HepG2 (cell line): ENCODE results near the gene NCBP3. TPM values are rescaled to one million over a fixed set of nuclear protein-coding genes. Genes with fewer than 3 reads are reported as not detected.

ENCODE experiments used
- ATAC-seq: fragments of 200-7000 bp; cut with Tn5 transposase; 3 replicates; pipeline ENCODE4 v1.9.1; 2020; ENCODE audit warnings: mild to moderate bottlenecking, moderate library complexity
- BruUV-seq: library from RNA; stranded (reverse); fragments of 400-500 nt; replicated peaks from 2 replicates; lab custom pipeline; 2021; lab: Mats Ljungman, UMichigan
- CTCF ChIA-PET: fragments of 300-600 bp; formaldehyde crosslinking; extraction: SDS; loops from one replicate; lab custom pipeline; 2021; ENCODE audit warnings: low total read pairs, inconsistent platforms, low intra/inter-chr PET ratio; lab: Yijun Ruan, JAX
- POLR2A ChIA-PET: fragments of 350-600 bp; sonication (Branson Sonifier 250); formaldehyde crosslinking; loops from one replicate; lab custom pipeline; 2020; ENCODE audit warnings: antibody characterized with exemption, inconsistent platforms; lab: Yijun Ruan, JAX
- DNase-seq: peaks from one replicate; pipeline ENCODE4 v3.0.0-alpha.2; 2015; ENCODE audit warnings: low spot score
- FAIRE-seq: peaks from 3 replicates; lab custom pipeline; 2011; peaks lifted over from hg19 to GRCh38; lab: Jason Lieb, UNC
- H2AFZ ChIP-seq: one replicate; pipeline ENCODE4 v1.6.1; 2011; ENCODE audit warnings: low read length, inconsistent platforms
- H3K27ac ChIP-seq: fragments of 300-600 bp; 3 replicates; pipeline ENCODE4 v1.8.0; 2011; ENCODE audit warnings: mixed run types, mild to moderate bottlenecking, mixed read lengths, low read length, inconsistent platforms; ENCODE audit not compliant: insufficient read depth; ENCODE audit errors: extremely low read length
- H3K27me3 ChIP-seq, 2 experiments: fragments of 200-600 bp in 1 of 2; 2 replicates in 1 of 2; 3 replicates in 1 of 2; pipeline versions ENCODE4 v1.6.0 to v1.8.0; 2011; ENCODE audit warnings: low read length in 2 of 2, mild to moderate bottlenecking in 2 of 2, moderate library complexity in 2 of 2, inconsistent platforms in 1 of 2; ENCODE audit not compliant: insufficient read depth in 2 of 2, control insufficient read depth in 1 of 2
- H3K36me3 ChIP-seq, 2 experiments: fragments of 200-600 bp in 1 of 2; replicated peaks in 1 of 2; 2 replicates in 1 of 2; 3 replicates in 1 of 2; pipeline versions ENCODE4 v1.5.1 to v1.8.0; 2011; ENCODE audit warnings: low read length in 2 of 2, inconsistent platforms in 1 of 2; ENCODE audit not compliant: insufficient read depth in 2 of 2, control insufficient read depth in 1 of 2
- H3K4me1 ChIP-seq: 2 replicates; pipeline ENCODE4 v1.5.1; 2012; ENCODE audit warnings: low read length, inconsistent platforms; ENCODE audit not compliant: insufficient read depth
- H3K4me2 ChIP-seq: 2 replicates; pipeline ENCODE4 v1.6.0; 2011; ENCODE audit warnings: low read depth, low read length, inconsistent platforms
- H3K4me3 ChIP-seq, 3 experiments: fragments of 200-600 bp in 1 of 3; sonication (generic), shearing (Covaris generic) in 1 of 3; replicated peaks in 1 of 3; 2 replicates each; pipeline ENCODE4 v1.5.1; 2011 to 2016; ENCODE audit warnings: low read length in 3 of 3, inconsistent platforms in 2 of 3, low read depth in 2 of 3, mild to moderate bottlenecking in 2 of 3, control low read depth in 1 of 3, mixed read lengths in 1 of 3; ENCODE audit not compliant: insufficient read depth in 1 of 3
- H3K79me2 ChIP-seq: one replicate; pipeline ENCODE4 v1.6.1; 2011; ENCODE audit warnings: low read length, inconsistent platforms; ENCODE audit not compliant: insufficient read depth
- H3K9ac ChIP-seq: 2 replicates; pipeline ENCODE4 v1.6.0; 2011; ENCODE audit warnings: mild to moderate bottlenecking, low read depth, low read length, inconsistent platforms; ENCODE audit not compliant: insufficient read depth
- H3K9me3 ChIP-seq: 2 replicates; pipeline ENCODE4 v1.5.1; 2012; ENCODE audit warnings: mild to moderate bottlenecking, low read length
- H4K20me1 ChIP-seq: 2 replicates; pipeline ENCODE4 v1.6.0; 2011; ENCODE audit warnings: inconsistent platforms, mild to moderate bottlenecking, low read length, moderate library complexity; ENCODE audit not compliant: insufficient read depth
- AGO2 ChIP-seq: fragments of 200-400 bp; formaldehyde crosslinking; optimal IDR thresholded peaks from 2 replicates; pipeline ENCODE3; 2017; ENCODE audit warnings: mild to moderate bottlenecking, low read depth, low read length, moderate library complexity
- FOSL2 ChIP-seq: sonication (generic); formaldehyde crosslinking; IDR thresholded peaks from 2 replicates; pipeline ENCODE4 v1.4.0; 2020; ENCODE audit warnings: missing genetic modification reagents
- JUND ChIP-seq: sonication (generic); formaldehyde crosslinking; IDR thresholded peaks from 2 replicates; pipeline ENCODE4 v1.8.0; 2022; ENCODE audit warnings: mild to moderate bottlenecking, missing genetic modification reagents
- KDM5B ChIP-seq: sonication (generic); formaldehyde crosslinking; IDR thresholded peaks from 2 replicates; pipeline ENCODE4 v1.4.0; 2020; ENCODE audit warnings: missing genetic modification reagents, mild to moderate bottlenecking, borderline replicate concordance
- MIER2 ChIP-seq: IDR thresholded peaks from 2 replicates; pipeline ENCODE4 v1.6.1; 2016; ENCODE audit warnings: missing biosample characterization, missing genetic modification reagents
- POLR2AphosphoS2 ChIP-seq: IDR thresholded peaks from 2 replicates; pipeline ENCODE4 v1.6.1; 2011; ENCODE audit warnings: low read depth, low read length, improper control_type of control experiment
- ZBTB3 ChIP-seq: sonication (generic); formaldehyde crosslinking; IDR thresholded peaks from 2 replicates; pipeline ENCODE4 v1.4.0; 2020; ENCODE audit warnings: low read depth, mild to moderate bottlenecking, moderate library complexity, missing genetic modification reagents, borderline replicate concordance
- ZNF343 ChIP-seq: sonication (generic); formaldehyde crosslinking; IDR thresholded peaks from 2 replicates; pipeline ENCODE4 v1.4.0; 2020; ENCODE audit warnings: mild to moderate bottlenecking, missing genetic modification reagents
- ZNF382 ChIP-seq: sonication (generic); formaldehyde crosslinking; IDR thresholded peaks from 2 replicates; pipeline ENCODE4 v1.5.0; 2020; ENCODE audit warnings: missing genetic modification reagents, mild to moderate bottlenecking, borderline replicate concordance
- WGBS: methylation state at CpG from one replicate; pipeline ENCODE4 v1.1.6; 2017; ENCODE audit warnings: low lambda C conversion rate; 5-methylcytosine and 5-hydroxymethylcytosine counted together
- in situ Hi-C: cut with HindIII; loops from 2 replicates; pipeline ENCODE4 v1.10.0; 2017; ENCODE audit warnings: low pct_unique_long_range_greater_than_20kb; ENCODE audit not compliant: extremely low pct_ligation_motif_present
- intact Hi-C: fragments of 100-400 bp; cut with micrococcal nuclease; formaldehyde crosslinking; loops from one replicate; pipeline ENCODE4 v1.10.0; 2022; ENCODE audit not compliant: unreplicated experiment
- polyA plus RNA-seq, 8 experiments: library from polyadenylated mRNA; depleted of rRNA in 3 of 8; stranded (reverse) in 7 of 8; unstranded in 1 of 8; fragments of >200 nt; fragmentation: Illumina TruSeq in 4 of 8; extraction: Trizol in 4 of 8; gene quantifications; 2 replicates each; pipeline versions ENCODE4 v1.2.1 to v1.2.3, GENCODE V29; 2011 to 2016; ENCODE audit warnings: low read depth in 4 of 8, missing spikeins in 1 of 8, mixed read lengths in 1 of 8; ENCODE audit not compliant: insufficient read depth in 1 of 8
- total RNA-seq, 5 experiments: library from RNA; depleted of rRNA; stranded (reverse); fragments of >200 nt; fragmentation: Illumina TruSeq; extraction: Trizol; gene quantifications; 2 replicates each; pipeline ENCODE4 v1.2.3, GENCODE V29; 2016; ENCODE audit warnings: low read depth in 1 of 5
- TF ChIP-seq, protein P1 (sequence below): sonication (generic); formaldehyde crosslinking; IDR thresholded peaks from 2 replicates; pipeline ENCODE4 v1.9.0; 2021; ENCODE audit warnings: missing genetic modification reagents, mild to moderate bottlenecking, borderline replicate concordance
- TF ChIP-seq, protein P2 (sequence below): sonication (generic); formaldehyde crosslinking; IDR thresholded peaks from 2 replicates; pipeline ENCODE4 v1.5.0; 2020; ENCODE audit warnings: mild to moderate bottlenecking, missing genetic modification reagents

The NCBP3 gene
- total and polyA plus RNA-seq, 2 of the 13 experiments (the other 11 are each of a cell fraction or from before 2014, with no cell fraction given) = 19.5 to 24.8 TPM

DNA sequence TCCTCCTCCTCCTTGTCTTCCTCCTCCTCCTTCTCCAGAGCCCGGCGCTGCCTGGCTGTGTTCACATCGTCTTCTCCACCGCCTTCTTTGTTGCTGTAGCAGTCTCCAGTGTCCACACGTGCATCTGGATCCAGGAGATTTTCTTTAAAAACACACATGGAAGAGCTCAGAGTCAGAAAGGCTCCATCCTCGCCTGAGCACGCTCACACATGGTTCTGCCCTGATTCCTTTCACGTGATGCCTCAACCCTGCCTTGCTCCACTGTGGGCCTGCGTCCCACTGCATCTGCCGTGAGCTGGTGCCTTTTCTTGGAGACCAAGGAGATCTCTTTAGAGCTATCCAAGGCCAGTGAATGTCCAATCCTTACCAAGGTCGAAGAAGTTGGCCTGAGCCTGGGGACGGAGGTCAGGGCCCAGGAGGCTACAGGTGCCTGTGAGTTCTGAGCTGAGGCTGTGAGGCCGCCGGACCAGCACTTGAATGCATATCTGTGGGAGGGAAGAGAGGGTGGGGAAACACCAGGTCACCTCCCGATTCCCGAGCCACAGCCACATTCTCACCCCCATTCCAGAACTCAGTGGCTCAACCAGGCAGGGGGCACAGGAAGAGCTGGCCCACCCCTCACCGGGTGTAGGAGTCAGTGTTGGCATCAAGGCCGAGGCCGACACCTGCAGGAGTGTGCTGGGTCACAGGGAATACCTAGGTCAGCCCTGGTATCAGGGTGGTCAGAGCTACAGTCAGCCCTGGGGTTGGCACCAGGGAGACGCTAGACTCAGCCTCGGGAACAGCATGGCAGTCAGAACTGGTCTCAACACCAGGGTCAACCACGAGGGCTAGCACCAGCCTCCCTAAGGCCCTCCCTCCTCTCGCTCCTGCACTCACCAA is 84.8 kb downstream of the NCBP3 start:
- FAIRE-seq (no peak), ATAC-seq (peak; percentile 16; the same call in 1 of the 3 replicates), DNase-seq (no peak)
- BruUV-seq = no TSS peak
- Histone ChIP-seq H2AFZ (no peak overlapping the region), H3K27ac (no peak overlapping the region), H3K4me1 (peaks cover 49% of the 10 kb centered on the region), H3K9me3 (peaks cover 5% of the 10 kb centered on the region; the same call in 1 of the 2 replicates), H3K79me2 (no peaks in the 10 kb centered on the region), H3K4me3 (no peak overlapping the region), H3K36me3 (no peaks in the 10 kb centered on the region), H3K27me3 (no peaks in the 10 kb centered on the region), H3K4me2 (no peak overlapping the region), H3K9ac (no peak overlapping the region), H4K20me1 (no peaks in the 10 kb centered on the region)
- whole genome bisulfite sequencing = 74% methylated on average over 14 of the region's 23 CpGs
- ChIA-PET CTCF (no interaction called here), POLR2A (interaction anchor here (1.0 kb wide), 1 partner anchor 44 kb away, joined by 3 read pairs; no protein-coding TSS in a partner anchor)
- intact Hi-C loops = no loop called here
- in situ Hi-C loops = no loop called here
- no peak for TF ChIP-seq POLR2AphosphoS2
- no peak for TF ChIP-seq AGO2
- TF ChIP-seq FOSL2 (CRISPR knock-in tag) = no peak
- TF ChIP-seq, protein P1, sequence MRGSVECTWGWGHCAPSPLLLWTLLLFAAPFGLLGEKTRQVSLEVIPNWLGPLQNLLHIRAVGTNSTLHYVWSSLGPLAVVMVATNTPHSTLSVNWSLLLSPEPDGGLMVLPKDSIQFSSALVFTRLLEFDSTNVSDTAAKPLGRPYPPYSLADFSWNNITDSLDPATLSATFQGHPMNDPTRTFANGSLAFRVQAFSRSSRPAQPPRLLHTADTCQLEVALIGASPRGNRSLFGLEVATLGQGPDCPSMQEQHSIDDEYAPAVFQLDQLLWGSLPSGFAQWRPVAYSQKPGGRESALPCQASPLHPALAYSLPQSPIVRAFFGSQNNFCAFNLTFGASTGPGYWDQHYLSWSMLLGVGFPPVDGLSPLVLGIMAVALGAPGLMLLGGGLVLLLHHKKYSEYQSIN (CRISPR knock-in tag) = no peak
- TF ChIP-seq, protein P2, sequence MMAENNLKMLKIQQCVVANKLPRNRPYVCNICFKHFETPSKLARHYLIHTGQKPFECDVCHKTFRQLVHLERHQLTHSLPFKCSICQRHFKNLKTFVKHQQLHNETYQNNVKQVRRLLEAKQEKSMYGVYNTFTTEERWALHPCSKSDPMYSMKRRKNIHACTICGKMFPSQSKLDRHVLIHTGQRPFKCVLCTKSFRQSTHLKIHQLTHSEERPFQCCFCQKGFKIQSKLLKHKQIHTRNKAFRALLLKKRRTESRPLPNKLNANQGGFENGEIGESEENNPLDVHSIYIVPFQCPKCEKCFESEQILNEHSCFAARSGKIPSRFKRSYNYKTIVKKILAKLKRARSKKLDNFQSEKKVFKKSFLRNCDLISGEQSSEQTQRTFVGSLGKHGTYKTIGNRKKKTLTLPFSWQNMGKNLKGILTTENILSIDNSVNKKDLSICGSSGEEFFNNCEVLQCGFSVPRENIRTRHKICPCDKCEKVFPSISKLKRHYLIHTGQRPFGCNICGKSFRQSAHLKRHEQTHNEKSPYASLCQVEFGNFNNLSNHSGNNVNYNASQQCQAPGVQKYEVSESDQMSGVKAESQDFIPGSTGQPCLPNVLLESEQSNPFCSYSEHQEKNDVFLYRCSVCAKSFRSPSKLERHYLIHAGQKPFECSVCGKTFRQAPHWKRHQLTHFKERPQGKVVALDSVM (CRISPR knock-in tag) = 0 out of 2 replicates have a peak, but pooled peaks have one; percentile 24
- no peak for TF ChIP-seq ZNF382
- no peak for TF ChIP-seq ZNF343 (CRISPR knock-in tag)
- TF ChIP-seq ZBTB3 (CRISPR knock-in tag) = no peak
- no peak for TF ChIP-seq JUND (CRISPR knock-in tag)
- TF ChIP-seq KDM5B (CRISPR knock-in tag) = 0 out of 2 replicates have a peak, but pooled peaks have one; percentile 26
- no peak for TF ChIP-seq MIER2 (CRISPR knock-in tag)
